Choroid plexus epithelial cell (primary cell): ENCODE measurements around the gene CYTH4.

Source experiments
- DNase-seq: peaks from one replicate; pipeline ENCODE4 v3.0.0-alpha.2; 2010; ENCODE audit warnings: low read depth
- H3K4me3 ChIP-seq: 2 replicates; pipeline ENCODE4 v1.5.1; 2011; ENCODE audit warnings: low read depth, mild to moderate bottlenecking, control low read depth, low read length, moderate library complexity
- CTCF ChIP-seq: conservative IDR thresholded peaks from 2 replicates; pipeline ENCODE4 v1.5.1; 2011; ENCODE audit warnings: low read depth, mild to moderate bottlenecking, control low read depth, inconsistent platforms, low read length, moderate library complexity

The CYTH4 gene

GRCh38 chr22:37308385-37309200, 26.3 kb downstream of the CYTH4 start:
- DNase-seq, result no peak
- TF ChIP-seq CTCF, result no peak
- H3K4me3 ChIP-seq, result no peak overlapping the region

- TF ChIP-seq CTCF, result no peak
- no peak overlapping the region for H3K4me3 ChIP-seq
- DNase-seq, result peak; percentile 29
Observed at GRCh38 chr22:37309211-37310074, 27.1 kb downstream of the CYTH4 start.

DNA sequence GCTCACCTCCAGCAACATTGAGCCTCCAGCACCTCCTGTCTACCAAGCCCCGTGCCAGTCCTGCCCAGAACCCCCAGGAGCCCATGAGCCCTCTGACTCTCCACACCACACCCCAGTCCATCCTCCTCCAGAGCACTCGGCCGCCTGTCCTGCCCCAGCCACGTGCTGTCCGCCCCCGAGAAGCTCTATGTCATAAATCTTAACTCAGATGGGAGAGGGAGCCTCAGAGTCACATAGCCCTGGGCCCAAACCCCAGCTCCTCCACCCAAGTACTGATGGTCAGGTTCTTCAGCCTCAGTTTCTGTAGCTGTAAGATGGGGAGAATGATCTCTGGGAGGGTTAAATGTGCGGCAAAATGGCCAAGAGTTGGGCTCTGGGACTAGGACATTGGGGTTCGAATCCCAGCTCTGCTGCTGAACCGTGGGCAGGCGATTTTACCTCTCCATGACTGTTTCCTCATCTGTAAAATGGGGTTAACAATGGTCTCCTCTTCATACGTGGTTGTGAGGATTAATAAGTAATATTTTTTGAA, 27.8 kb downstream of the CYTH4 start:
- TF ChIP-seq CTCF, result no peak
- no peak overlapping the region for H3K4me3 ChIP-seq
- DNase-seq, result no peak

- no peak for DNase-seq
- TF ChIP-seq CTCF, result no peak
- H3K4me3 ChIP-seq, result no peak overlapping the region
Observed at GRCh38 chr22:37310815-37311595, 28.7 kb downstream of the CYTH4 start.

DNA sequence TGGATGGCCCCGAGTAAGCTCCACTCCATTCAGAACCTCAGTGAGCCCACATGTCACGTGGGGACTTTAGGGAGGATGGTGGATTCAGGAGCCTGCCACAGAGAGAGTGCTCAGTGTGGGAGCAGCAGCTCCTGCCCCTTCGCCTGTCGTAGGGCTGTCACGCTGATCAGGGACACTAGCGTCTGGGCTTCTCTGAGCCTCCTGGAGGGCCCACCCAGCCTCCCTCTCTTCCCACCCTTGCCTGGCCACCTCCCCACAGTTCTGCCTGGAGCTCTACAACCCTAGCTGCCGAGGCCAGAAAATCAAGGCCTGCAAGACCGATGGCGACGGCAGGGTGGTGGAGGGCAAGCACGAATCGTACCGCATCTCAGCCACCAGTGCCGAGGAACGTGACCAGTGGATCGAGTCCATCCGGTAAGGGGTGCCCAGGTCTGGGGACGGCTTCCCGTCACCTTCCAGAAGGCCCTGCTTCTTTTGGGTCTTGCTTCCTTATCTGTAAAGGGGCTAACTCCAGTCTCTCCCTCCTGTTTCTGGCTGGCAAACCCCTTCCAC, 29.5 kb downstream of the CYTH4 start:
- no peak for TF ChIP-seq CTCF
- no peak for DNase-seq
- H3K4me3 ChIP-seq, result no peak overlapping the region

GRCh38 chr22:37312549-37313183, 30.4 kb downstream of the CYTH4 start:
- no peak for TF ChIP-seq CTCF
- no peak for DNase-seq
- no peak overlapping the region for H3K4me3 ChIP-seq
